SK-N-SH treated with all-trans-retinoic acid at 6 μM for 48 hours (cell line): ENCODE measurements around the gene CABP1.
A peak's percentile ranks its signal among the peaks of the same experiment; 100 is the strongest.
"Not testable (repeated sequence)": the region's sequence is repeated elsewhere in the genome, so short reads cannot be mapped to it uniquely, and the experiment has no call there.

Experiments used
- ATAC-seq: fragments of 200-7000 bp; cut with Tn5 transposase; 3 replicates; pipeline ENCODE4 v1.9.1; 2020; ENCODE audit warnings: mild to moderate bottlenecking, moderate library complexity
- ARNTL ChIP-seq: fragments of 450-650 bp; formaldehyde crosslinking; IDR thresholded peaks from 2 replicates; pipeline ENCODE4 v1.5.0; 2020; ENCODE audit warnings: low read depth, mild to moderate bottlenecking, moderate library complexity, borderline replicate concordance
- BACH2 ChIP-seq: fragments of 250-450 bp; sonication (Bioruptor Pico); IDR thresholded peaks from 2 replicates; pipeline ENCODE4 v1.9.0; 2021; ENCODE audit warnings: mild to moderate bottlenecking, borderline replicate concordance
- CSDC2 ChIP-seq: fragments of 250-450 bp; sonication (Bioruptor Pico); IDR thresholded peaks from 2 replicates; pipeline ENCODE4 v1.5.0; 2020; ENCODE audit warnings: mild to moderate bottlenecking, moderate library complexity
- CSRNP3 ChIP-seq: fragments of 250-450 bp; sonication (Bioruptor Pico); IDR thresholded peaks from 2 replicates; pipeline ENCODE4 v1.5.1; 2021; ENCODE audit warnings: mild to moderate bottlenecking, moderate library complexity
- ESRRG ChIP-seq: fragments of 250-450 bp; sonication (Bioruptor Pico); IDR thresholded peaks from 2 replicates; pipeline ENCODE4 v1.6.1; 2021; ENCODE audit warnings: mild to moderate bottlenecking
- GLIS3 ChIP-seq: fragments of 250-450 bp; sonication (Bioruptor Pico); IDR thresholded peaks from 2 replicates; pipeline ENCODE4 v1.5.0; 2020; ENCODE audit warnings: mild to moderate bottlenecking, moderate library complexity
- OSR1 ChIP-seq: fragments of 250-450 bp; sonication (Bioruptor Pico); IDR thresholded peaks from 2 replicates; pipeline ENCODE4 v1.8.0; 2022; ENCODE audit warnings: moderate library complexity, mild to moderate bottlenecking, inconsistent platforms
- PATZ1 ChIP-seq: fragments of 250-450 bp; sonication (Bioruptor Pico); IDR thresholded peaks from 2 replicates; pipeline ENCODE4 v1.8.0; 2020; ENCODE audit warnings: mild to moderate bottlenecking, moderate library complexity, borderline replicate concordance
- POU6F1 ChIP-seq: fragments of 250-450 bp; sonication (Bioruptor Pico); IDR thresholded peaks from 2 replicates; pipeline ENCODE4 v1.8.0; 2021; ENCODE audit warnings: low read depth, mild to moderate bottlenecking, moderate library complexity, borderline replicate concordance
- PPARA ChIP-seq: fragments of 250-450 bp; sonication (Bioruptor Pico); IDR thresholded peaks from 2 replicates; pipeline ENCODE4 v1.5.0; 2020; ENCODE audit warnings: mild to moderate bottlenecking, borderline replicate concordance
- RARB ChIP-seq: fragments of 250-450 bp; sonication (Bioruptor Pico); IDR thresholded peaks from 2 replicates; pipeline ENCODE4 v1.8.0; 2021; ENCODE audit warnings: mild to moderate bottlenecking, moderate library complexity
- SNAI2 ChIP-seq: fragments of 250-450 bp; sonication (Bioruptor Pico); IDR thresholded peaks from 2 replicates; pipeline ENCODE4 v1.5.0; 2020; ENCODE audit warnings: mild to moderate bottlenecking, moderate library complexity
- TCF4 ChIP-seq: fragments of 250-450 bp; sonication (Bioruptor Pico); IDR thresholded peaks from 2 replicates; pipeline ENCODE4 v1.8.0; 2021; ENCODE audit warnings: mild to moderate bottlenecking, moderate library complexity, borderline replicate concordance
- TOX ChIP-seq: fragments of 250-450 bp; sonication (Bioruptor Pico); IDR thresholded peaks from 2 replicates; pipeline ENCODE4 v1.8.0; 2021; ENCODE audit warnings: mild to moderate bottlenecking, moderate library complexity, borderline replicate concordance
- TSHZ2 ChIP-seq: fragments of 250-450 bp; sonication (Bioruptor Pico); IDR thresholded peaks from 2 replicates; pipeline ENCODE4 v1.5.0; 2020; ENCODE audit warnings: mild to moderate bottlenecking, moderate library complexity
- ZC3H10 ChIP-seq: fragments of 250-450 bp; sonication (Bioruptor Pico); IDR thresholded peaks from 2 replicates; pipeline ENCODE4 v1.5.1; 2021; ENCODE audit warnings: mild to moderate bottlenecking, moderate library complexity
- ZFP30 ChIP-seq: fragments of 450-650 bp; formaldehyde crosslinking; IDR thresholded peaks from 2 replicates; pipeline ENCODE4 v1.5.0; 2022; ENCODE audit warnings: mild to moderate bottlenecking, moderate library complexity
- ZNF565 ChIP-seq: fragments of 450-650 bp; formaldehyde crosslinking; conservative IDR thresholded peaks from 2 replicates; pipeline ENCODE4 v1.5.0; 2020; ENCODE audit warnings: low read depth, mild to moderate bottlenecking, moderate library complexity
- ZNF70 ChIP-seq: fragments of 450-650 bp; formaldehyde crosslinking; IDR thresholded peaks from 2 replicates; pipeline ENCODE4 v1.5.0; 2020; ENCODE audit warnings: mild to moderate bottlenecking, moderate library complexity
- ZNF8 ChIP-seq: fragments of 450-650 bp; formaldehyde crosslinking; IDR thresholded peaks from 2 replicates; pipeline ENCODE4 v1.5.0; 2020; ENCODE audit warnings: mild to moderate bottlenecking, moderate library complexity

Gene CABP1

GRCh38 chr12:120668868-120669840, 28.7 kb downstream of the CABP1 start:
- ATAC-seq = peak; percentile 92
- TF ChIP-seq PATZ1 (no peak), POU6F1 (CRISPR knock-in tag) (no peak), TSHZ2 (CRISPR knock-in tag) (no peak), TOX (CRISPR knock-in tag) (no peak), SNAI2 (no peak), GLIS3 (CRISPR knock-in tag) (no peak), ZC3H10 (CRISPR knock-in tag) (no peak), BACH2 (CRISPR knock-in tag) (no peak), OSR1 (CRISPR knock-in tag) (no peak), ZNF565 (CRISPR knock-in tag) (no peak), ZNF8 (CRISPR knock-in tag) (no peak), ZFP30 (CRISPR knock-in tag) (no peak), CSDC2 (CRISPR knock-in tag) (no peak), ZNF70 (CRISPR knock-in tag) (no peak)

GRCh38 chr12:120670237-120670636, 29.8 kb downstream of the CABP1 start:
- not testable (repeated sequence) for ATAC-seq

- ATAC-seq = no peak
Observed at GRCh38 chr12:120670667-120671066, 30.2 kb downstream of the CABP1 start.

More at GRCh38 chr12:120670667-120671066, 30.2 kb downstream of the CABP1 start:
- no peak for TF ChIP-seq ESRRG (CRISPR knock-in tag)
- TF ChIP-seq POU6F1 (CRISPR knock-in tag) = no peak
- no peak for TF ChIP-seq ZFP30 (CRISPR knock-in tag)
- no peak for TF ChIP-seq ZNF8 (CRISPR knock-in tag)
- TF ChIP-seq TCF4 (CRISPR knock-in tag) = no peak
- no peak for TF ChIP-seq CSDC2 (CRISPR knock-in tag)
- no peak for TF ChIP-seq ZC3H10 (CRISPR knock-in tag)
- TF ChIP-seq CSRNP3 (CRISPR knock-in tag) = no peak
- no peak for TF ChIP-seq SNAI2
- no peak for TF ChIP-seq RARB
- no peak for TF ChIP-seq ARNTL
- TF ChIP-seq TSHZ2 (CRISPR knock-in tag) = no peak
- TF ChIP-seq PATZ1 = no peak
- TF ChIP-seq PPARA (CRISPR knock-in tag) = no peak
- TF ChIP-seq ZNF565 (CRISPR knock-in tag) = no peak
- TF ChIP-seq OSR1 (CRISPR knock-in tag) = no peak
